Stimulated activated CD4-positive, alpha-beta T cell treated with anti-CD3 and anti-CD28 coated beads, Interleukin-2, amount 100 ng/mL, for 24 hours (primary cell): ENCODE measurements around the gene ACTR3C.
"Not testable (repeated sequence)": the region's sequence is repeated elsewhere in the genome, so short reads cannot be mapped to it uniquely, and the experiment has no call there.

Experiments used
- DNase-seq, 2 donors: peaks; one replicate each; pipeline ENCODE4 v3.0.0-alpha.2; 2020

ACTR3C gene

DNA sequence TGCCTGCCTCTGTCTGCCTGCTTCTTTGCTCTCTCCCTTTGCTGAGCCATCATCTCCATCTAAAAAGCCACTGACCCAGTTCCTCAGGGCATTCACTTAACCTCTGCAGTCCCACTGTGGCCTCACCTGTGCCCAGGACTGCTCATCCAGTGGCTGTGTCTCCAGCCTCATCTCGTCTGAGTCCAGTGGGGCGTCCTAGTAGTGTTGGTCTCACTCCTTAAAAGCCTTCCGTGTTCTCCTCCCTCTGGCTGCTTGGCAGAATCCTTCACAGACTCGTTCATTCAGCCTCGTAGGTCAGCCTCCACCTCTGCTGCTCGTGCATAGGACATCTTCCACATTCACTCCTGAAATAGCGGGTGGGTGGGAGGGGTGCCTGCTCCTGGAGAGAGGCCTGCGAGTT is 10.8 kb upstream of the ACTR3C start:
- DNase-seq: no peak

DNA sequence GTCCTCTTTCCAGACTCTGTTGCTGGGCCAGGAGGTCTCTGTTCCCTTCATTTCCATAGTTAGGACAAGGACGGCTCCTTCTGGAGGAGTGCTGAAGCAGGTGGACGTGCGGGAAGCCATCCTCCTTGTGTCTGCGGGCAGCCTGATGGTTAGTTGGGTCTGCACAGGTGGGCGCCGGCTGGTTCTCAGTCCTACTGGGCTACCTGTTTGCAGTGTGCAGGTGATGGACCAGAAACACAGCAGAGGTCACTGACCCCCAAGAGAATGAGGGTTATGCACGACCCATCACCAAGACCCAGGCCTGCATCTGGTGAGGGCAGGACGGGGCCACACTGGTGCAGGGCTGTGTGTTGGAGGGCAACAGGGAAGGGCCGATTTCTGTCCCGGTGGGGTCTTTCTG is 10.3 kb upstream of the ACTR3C start:
- DNase-seq: no peak

DNA sequence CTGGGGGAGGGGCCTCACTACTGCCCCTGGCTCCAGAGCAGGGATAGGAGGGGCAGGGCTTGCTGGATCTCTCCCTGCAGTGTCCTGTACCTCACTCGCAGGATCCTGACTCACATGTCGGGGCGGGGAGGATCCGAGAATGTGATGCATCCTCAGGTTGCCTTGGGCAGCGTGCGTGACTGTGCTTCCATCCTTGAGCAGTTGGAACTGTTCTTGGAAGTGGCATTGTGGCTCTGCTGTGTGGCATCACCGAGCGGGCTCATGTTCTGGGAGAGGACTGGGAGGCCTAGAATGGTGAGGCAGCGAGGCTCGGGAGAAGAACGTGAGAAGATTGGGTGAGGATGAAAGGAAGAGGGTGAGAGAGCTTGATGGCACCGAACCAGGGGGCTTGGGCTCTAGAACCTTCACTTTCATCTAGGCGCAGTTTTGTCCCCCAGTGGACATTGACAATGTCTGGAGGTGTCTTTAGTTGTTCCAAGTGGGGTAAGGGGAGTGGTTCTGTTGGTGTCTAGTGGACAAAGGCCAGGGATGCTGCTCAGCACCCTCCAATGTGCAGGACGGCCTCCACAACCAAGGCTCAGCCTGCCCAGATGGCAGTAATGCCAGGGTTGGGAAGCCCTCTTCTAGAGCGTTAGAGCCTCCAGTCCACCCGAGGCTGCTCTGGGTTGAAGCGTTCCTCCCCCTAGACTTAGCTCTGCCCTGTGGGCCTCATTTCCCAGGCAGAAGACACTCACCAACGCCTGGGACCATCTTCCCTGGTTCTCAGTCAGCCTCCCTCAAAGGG is 9.7 kb upstream of the ACTR3C start:
- DNase-seq: no peak

DNA sequence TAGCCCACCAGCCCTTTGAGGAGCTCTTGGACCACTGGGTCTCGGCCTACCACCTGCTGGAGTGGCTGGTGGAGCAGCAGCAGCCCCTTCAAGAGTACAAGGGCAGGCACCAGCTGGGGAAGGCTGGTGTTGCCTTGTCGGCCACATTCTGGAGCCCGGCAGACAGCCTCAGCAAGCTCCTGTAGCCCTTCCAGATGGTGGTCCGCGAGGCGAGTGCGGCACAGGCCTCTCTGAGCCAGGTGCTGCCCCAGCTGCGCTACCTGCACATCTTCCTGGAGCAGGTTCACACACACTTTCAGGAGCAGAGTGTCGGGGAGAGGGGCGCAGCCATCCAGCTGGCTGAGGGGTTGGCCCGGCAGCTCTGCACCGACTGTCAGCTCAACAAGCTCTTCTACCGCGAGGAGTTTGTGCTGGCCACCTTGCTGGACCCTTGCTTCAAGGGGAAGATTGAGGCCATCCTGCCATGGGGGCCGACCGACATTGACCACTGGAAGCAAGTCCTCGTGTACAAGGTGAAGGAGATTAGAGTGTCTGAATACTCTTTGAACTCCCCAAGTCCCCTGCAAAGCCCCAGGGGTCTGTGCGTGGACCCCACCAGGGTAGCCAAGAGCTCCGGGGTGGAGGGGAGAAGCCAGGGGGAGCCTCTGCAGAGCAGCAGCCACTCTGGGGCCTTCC is 7.0 kb upstream of the ACTR3C start:
- no peak for DNase-seq

DNA sequence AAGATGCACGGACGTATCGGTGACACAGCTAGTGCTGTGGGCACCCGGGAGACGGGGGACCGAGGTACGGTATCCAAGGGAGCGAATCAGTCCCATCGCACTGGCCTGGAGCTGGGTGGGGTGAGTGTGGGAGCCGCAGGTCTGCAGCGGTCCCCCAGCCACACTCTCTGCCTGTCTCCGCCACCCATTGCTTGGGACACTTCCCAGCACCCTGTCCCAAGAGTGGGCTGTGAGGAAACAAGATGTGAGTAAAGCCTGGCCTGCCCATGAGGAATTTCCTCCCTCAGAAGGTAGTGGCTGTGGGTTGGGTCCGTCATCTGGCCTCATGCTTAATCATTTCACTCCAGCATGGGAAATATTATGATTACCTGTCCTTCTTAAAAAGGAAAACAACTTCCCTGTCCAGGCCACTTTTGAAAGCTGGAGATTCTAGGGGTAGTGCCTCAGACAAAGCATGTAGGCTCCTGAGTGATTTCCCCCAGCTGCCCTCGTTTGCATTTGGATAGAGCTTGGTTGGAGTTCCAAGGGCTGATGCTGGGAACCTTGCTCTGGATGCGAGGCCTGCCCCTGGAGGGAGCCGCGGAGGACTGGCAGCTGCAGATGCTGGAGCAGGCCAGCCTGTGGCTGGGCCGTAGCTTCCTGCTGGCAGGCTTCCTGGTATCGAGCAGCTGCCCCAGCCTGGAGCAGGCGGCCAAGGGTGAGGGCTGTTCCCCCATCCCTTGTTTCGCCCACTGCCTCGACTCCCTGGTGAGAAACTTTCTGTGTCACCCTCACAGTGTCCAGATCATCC is 6.2 kb upstream of the ACTR3C start:
- DNase-seq: no peak

DNA sequence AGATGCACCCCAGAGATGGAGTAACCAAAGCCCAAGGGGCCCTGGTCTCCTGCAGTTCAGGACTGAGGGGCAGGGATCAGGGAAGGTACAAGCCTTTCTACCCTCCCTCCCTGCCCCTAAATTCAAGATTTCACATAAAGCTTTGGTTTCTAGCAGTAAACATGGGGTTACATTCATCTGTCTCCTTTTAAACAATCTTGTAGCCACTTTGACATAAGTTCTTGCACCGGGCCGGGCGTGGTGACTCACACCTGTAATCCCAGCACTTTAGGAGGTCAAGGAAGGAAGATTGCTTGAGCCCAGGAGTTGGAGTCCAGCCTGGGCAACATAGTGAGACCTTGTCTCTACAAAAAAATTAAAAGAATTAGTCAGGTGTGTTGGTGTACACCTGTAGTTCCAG is 4.0 kb upstream of the ACTR3C start:
- no peak for DNase-seq

DNA sequence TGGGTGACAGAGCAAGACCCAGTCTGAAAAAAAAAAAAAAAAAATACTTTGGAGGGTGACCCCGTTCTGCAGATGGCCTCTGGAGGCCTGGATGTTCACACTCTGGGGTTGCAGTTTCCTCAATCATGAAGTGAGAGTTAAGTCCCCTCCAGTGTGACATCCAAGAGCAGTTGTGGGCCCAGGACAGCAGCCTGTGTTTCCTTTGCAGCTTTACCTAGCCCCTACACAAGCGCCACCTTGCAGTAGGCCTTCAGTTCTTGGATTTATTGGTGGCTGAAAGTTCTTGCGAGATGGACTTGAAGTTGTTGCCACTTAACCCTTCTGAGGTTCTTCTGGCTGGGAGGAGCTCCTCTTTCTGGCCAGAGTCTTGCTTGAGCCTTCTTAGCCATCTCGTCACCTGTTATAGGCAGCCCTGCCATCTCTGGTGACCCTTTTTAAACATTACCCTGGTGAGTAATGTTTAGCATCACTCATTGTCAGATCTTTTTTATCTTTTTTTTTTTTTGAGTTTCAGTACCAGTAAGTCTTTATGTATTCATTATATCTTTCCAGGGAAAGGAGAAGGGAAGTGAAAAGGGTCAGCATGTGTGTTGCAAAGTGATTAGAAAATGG is 3.4 kb upstream of the ACTR3C start:
- no peak for DNase-seq

DNA sequence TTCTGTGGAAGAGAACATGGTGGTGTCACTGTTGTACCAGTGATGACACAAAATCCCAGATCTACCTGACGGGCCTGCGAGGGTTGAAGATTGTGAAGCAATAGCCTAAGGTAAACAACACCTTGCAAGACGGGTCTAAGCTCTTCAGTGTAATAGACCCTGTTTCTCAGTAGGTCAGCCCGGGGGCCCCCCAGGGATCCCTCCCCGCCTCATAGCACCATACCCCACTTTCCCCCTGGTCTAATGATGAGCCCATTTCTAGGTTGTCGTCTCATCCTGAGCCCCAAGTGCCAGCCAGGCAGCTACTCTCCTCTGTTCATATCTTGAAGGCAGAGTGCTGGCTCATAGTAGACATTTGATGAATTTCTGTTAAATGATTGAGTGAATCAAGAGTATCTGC is 2.6 kb upstream of the ACTR3C start:
- no peak for DNase-seq

DNA sequence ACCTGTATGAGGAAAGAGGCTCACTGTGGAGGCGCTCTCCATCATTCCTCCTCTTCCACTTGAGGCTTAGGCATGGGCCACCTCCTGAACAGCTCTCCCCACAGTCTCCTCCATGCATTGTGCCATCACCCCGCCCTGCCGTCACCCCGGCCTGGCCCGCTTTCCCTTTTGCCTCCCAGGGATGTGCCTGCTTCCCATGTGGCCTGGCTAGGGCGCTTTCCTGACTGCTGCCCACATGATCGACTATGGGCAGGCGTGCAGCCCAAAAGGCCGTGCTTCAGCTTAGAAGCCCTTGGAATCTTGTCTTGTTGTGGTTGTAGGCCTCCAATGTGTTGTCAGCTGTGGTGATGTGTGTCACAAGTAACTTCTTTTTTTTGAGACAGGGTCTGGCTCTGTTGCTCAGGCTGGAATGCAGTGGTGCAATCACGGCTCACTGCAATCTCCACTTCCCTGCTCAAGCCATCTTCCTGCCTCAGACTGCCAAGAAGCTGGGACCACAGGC is 1.8 kb upstream of the ACTR3C start:
- no peak for DNase-seq

DNA sequence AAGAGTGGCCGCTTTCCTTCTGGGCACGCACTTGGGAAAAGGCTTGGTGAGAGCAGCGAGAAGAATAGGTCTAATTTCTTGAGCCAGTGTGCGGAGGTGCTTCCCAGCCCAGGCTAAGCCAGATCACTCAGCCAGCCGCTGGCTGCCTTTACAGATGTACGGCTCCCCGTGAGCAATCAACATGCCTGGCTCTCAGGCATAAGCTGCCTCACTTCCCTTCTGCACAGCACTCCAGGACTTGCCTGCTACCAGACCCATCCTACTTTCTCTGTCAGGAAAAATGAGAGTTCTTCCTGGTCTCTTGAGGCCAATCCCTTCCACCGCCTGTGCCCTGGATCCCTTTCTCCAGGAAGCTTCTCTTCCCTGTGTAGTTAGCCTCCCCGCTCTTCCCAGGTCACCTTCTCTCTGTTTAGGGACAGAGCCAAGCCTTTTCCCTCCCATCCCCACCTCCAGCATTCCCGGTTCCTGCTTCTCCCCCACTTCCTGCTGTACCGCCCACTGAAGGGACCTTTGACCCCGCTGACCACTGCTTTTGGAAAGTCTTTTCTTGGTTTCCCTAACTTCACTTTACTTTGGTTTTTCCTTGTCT is 1.1 kb upstream of the ACTR3C start:
- no peak for DNase-seq

DNA sequence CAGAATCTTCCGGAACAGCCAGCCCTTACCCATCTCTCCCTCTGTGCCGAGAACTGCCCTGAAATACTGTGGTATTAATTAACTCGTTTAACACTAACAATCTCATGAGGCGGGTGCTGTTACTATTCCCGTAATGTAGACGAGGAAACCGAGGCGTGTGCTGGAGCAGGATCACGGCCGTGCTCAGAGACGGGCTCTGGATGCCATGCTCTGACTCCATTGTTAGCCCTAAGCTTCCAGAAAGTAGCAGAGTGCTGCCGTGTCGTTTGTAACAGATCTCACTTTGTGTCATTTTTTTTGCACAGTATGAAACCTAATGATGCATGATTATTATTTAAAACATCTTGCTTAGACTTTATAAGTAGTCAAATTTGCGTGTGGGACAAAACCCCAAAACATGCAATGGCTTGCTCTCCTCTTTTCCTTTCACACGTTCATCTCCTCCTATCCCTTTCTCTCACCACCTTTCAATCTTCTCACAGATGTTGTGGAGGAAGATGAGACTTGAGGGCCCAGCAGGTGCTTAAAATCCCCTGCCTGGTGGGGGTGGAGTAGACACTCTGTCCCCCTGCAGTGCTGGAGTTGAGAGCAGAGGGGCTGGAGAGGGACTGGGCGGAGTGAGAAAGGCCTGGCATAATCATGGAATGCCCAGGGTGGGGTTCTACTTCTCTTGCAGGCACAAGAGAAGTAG is 482 bp upstream of the ACTR3C start:
- peak in 1 of 2 donors; percentile 32 for DNase-seq

DNA sequence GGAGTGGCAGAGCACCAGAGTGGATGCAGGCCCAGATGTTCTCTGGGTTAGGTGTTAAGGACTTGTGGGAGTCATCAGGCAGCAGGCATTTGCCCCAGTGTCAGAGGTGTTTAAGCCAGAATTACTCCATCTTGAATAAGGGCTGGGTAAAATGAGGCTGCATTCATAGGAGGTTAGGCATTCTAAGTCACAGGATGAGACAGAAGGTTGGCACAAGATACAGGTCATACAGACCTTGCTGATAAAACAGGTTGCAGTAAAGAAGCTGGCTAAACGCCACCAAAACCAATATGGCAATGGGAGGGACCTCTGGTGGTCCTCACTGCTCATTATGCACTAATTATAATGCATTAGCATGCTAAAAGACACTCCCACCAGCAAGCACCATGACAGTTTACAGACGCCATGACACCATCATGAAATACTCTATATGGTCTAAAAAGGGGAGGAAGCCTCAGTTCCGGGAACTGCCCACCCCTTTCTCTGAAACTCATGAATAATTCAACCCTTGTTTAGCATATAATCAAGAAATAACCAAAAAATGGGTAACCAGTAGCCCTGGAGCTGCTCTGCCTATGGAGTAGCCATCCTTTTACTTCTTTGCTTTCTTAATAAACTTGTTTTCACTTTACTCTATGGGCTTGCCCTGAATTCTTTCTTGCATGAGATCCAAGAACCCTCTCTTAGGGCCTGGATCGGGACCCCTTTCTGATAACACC is 1.1 kb downstream of the ACTR3C start:
- peak; percentile 55 to 69 for DNase-seq

DNA sequence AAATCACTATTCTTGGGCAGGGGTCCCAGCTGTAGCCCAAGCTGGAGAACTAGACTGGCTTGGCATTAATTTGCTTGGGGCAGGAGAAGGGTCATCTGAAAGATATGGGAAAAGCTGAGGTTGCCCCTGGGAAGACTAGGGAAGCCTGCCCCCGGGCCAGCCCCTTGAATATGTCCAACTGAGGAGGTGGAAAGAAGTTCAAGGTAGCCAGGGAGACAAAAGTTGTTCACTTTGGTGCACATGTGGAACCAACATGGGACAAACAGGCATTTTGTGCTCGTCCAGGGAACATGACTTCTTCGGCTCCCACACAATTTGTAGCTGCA is 1.6 kb downstream of the ACTR3C start:
- DNase-seq: no peak

DNA sequence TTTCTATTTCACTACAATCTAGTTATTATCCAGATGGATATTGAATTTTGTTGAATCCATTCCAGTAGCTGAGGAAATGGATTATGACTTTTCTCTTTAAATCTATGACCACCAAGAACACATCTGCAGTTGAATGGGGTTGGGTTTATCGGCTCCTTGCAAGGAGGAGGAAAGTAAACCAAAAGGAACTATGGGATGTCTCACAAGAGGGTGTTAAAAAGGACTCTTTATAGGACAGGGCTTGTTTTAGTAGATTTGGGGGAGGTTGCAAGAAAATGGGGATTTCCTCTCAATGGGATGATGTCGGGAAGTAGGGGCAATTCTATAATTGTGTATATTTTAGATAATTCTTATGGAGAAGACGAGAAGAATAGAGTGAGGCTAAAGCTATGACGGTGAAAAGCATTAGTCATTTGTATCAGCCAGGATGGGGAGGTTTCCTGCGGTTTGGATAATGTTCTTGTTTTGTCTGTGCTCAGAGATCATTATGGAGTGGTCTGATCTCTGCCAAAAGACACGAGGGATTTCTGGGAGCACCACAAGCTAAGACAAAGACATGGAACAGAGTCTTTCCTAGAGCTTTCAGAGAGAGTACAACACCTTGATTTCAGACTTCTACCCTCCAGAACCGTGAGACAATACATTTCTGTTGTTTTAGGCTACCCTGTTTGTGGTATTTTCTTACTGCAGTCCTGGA is 5.4 kb downstream of the ACTR3C start:
- no peak for DNase-seq

DNA sequence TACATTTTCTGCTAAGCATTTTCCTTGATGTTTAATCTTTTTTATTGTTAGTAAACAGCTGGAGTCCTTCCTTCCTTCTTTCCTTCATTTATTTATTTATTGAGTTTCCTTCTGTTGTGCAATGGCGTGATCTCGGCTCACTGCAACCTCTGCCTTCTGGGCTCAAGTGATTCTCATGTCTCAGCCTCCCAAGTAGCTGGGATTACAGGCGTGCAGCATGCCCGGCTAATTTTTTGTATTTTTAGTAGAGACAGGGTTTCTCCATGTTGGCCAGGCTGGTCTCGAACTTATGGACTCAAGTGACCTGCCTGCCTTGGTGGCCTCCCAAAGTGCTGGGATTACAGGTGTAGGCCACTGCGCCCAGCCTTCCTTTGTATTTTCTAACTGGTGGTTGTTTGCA is 6.4 kb downstream of the ACTR3C start:
- not testable (repeated sequence) for DNase-seq

DNA sequence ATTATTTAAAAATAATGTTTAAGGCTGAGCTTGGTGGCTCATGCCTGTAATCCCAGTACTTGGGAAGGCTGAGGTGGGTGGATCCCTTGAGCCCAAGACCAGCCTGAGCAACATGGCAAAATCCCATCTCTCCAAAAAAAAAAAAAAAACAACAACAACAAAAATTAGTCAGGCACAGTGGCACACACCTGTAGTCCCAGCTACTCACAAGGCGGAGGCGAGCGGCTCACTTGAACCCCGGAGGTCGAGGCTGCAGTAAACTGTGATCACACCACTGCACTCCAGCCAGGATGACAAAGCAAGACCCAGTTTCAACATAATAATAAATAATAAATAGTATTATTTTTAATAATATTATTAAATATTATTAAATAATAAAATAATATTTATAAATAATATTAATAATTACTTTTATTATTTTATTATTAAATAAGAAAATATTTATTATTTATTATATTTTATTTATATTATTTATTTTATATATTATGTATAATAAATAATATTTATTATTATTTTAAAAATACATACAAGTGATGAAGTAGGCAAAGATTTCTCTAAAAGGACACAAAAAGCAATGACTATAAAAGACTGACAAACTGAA is 8.6 kb downstream of the ACTR3C start:
- DNase-seq: no peak

DNA sequence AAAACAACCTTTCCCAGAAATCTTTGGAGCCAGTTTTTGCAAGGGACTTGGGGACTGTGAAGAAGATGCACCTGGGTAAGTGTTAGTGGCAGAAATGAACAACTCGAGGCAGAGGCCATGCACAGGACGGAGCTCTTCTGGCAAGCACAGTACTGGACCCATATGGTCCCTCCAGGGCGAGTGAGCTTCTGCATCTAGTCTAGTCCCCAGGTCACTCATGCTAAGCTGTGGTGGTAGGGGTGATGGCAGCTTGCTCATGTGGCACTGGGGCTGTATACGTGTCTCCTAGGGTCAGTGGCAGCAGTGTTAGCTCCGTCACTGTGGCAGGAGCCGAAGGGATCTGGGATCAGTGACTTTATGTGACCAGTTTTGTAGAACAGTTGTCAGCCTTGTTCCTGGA is 9.5 kb downstream of the ACTR3C start:
- DNase-seq: no peak

DNA sequence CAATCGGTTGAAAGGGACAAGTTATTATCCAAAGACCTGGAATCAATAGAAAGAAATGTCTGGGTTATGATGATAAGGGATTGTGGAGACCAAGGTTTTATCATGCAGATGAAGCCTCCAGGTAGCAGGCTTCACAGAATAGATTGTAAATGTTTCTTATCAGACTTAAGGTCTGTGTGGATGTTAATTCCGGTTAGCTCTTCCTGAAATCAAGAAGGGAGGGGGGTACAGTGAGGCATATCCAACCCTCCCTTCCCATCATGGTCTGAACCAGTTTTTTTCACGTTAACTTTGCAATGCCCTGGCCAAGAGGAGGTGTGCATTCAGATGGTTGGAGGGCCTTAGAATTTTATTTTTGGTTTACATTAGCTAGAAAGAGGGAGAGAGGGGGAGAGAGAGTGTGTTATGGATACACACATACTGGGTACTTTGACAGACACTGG is 10.0 kb downstream of the ACTR3C start:
- no peak for DNase-seq

DNA sequence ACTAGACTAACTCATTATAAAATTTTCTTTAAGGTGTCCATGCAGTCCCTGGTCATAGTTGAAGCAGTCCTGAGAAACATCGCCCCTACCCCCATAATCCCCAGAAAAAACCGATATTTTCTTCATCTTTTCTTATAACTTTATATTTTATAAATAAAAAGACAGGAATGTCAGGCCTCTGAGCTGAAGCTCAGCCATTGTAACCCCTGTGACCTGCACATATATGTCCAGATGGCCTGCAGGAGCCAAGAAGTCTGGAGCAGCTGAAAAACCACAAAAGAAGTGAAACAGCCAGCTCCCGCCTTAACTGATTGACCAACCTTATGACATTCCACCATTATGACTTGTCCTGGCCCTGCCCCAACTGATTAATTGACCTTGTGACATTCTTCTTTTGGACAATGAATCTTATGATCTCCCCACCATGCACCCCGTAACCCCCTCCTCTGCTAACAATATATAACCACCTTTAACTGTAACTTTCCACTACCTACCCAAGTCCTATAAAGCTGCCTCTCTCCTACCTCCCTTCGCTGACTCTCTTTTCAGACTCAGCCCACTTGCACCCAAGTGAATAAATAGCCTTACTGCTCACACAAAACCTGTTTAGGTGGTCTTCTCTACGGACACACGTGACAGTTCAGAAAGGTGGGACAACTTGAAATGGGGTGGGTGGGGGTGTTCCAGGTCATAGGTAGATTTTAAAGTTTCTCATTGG is 10.5 kb downstream of the ACTR3C start:
- DNase-seq: not testable (repeated sequence)

DNA sequence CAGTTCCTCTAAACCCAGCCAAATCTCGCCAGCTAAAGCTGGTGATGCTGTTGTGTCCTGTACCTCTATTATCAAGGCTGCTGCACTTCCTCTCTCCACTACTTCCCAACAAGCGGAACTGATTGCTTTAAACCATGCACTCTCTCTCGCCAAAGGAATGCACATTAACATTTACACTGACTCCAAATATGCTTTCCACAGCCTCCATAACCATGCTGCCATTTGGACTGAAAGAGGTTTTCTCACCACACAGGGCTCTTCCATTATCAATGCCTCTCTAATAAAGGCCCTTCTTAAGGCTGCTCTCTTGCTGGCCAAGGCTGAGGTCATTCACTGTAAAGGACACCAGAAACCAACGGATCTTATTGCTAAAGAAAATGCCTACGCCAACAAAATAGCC is 11.6 kb downstream of the ACTR3C start:
- DNase-seq: no peak
